ENCODE results near the gene KRT222.

The KRT222 gene

GRCh38 chr17:40605306-40605705 is 59.7 kb downstream of the KRT222 start:
- ChIA-PET POLR2A (no interaction called here), CTCF (interaction anchor here (3.1 kb wide), 1 partner anchor 10 kb away, joined by 19 read pairs; no protein-coding TSS in a partner anchor)
- Histone ChIP-seq H3K27me3 (replicated peaks in 2 of 5; ENCODE audit: control insufficient read depth in 4 of 5, insufficient read depth in 5 of 5, low read length in 4 of 5) (no peaks in the 10 kb centered on the region), H3K36me3 (ENCODE audit: control insufficient read depth in 4 of 4, insufficient read depth in 4 of 4, low read length in 3 of 4) (no peaks in the 10 kb centered on the region), H3K9me3 (ENCODE audit: control extremely low read depth in 1 of 5, control insufficient read depth in 4 of 5, insufficient read depth in 2 of 5, low read depth in 1 of 5, low read length in 4 of 5) (no peaks in the 10 kb centered on the region), H3K27ac (ENCODE audit: insufficient read depth in 1 of 2, low read depth in 1 of 2, low read length in 2 of 2, poor library complexity in 1 of 2, severe bottlenecking in 2 of 2) (no peak overlapping the region), H3K4me1 (ENCODE audit: control extremely low read depth in 1 of 4, control insufficient read depth in 4 of 4, insufficient read depth in 4 of 4, low read length in 3 of 4) (peaks cover 0 to 3% (median 1%) of the 10 kb centered on the region in 4 experiments), H3K4me3 (ENCODE audit: control insufficient read depth in 1 of 7, extremely low read depth in 1 of 7, insufficient read depth in 4 of 7, low read depth in 2 of 7, low read length in 6 of 7) (no peak overlapping the region)
- 93% methylated on average over 3 of the region's 6 CpGs for WGBS (ENCODE audit: insufficient coverage)
- DNase-seq = no peak
